MCF 10A (cell line): ENCODE results near the gene PSEN2. TPM values are rescaled to one million over a fixed set of nuclear protein-coding genes. Genes with fewer than 3 reads are reported as not detected.

Experiments
- BruUV-seq: library from RNA; stranded (reverse); fragments of 400-500 nt; replicated peaks from 2 replicates; lab custom pipeline; 2021; lab: Mats Ljungman, UMichigan
- CTCF ChIA-PET: fragments of 300-600 bp; sonication (Branson Sonifier 250); formaldehyde crosslinking; extraction: SDS; loops from one replicate; lab custom pipeline; 2021; ENCODE audit warnings: antibody characterized with exemption, inconsistent platforms; lab: Yijun Ruan, JAX
- POLR2A ChIA-PET: fragments of 300-600, 350-650 bp; sonication (Branson Sonifier 250); formaldehyde crosslinking; extraction: SDS; loops from one replicate; lab custom pipeline; 2020; ENCODE audit warnings: antibody characterized with exemption, inconsistent platforms; lab: Yijun Ruan, JAX
- DNase-seq: peaks from one replicate; pipeline ENCODE4 v3.0.0-alpha.2; 2018; ENCODE audit not compliant: unreplicated experiment
- H3K27ac Mint-ChIP-seq: one replicate; pipeline ENCODE4 v1.8.0; 2022; ENCODE audit warnings: mild to moderate bottlenecking, low read depth, mixed read lengths; ENCODE audit not compliant: unreplicated experiment
- H3K27me3 Mint-ChIP-seq: one replicate; pipeline ENCODE4 v1.8.0; 2022; ENCODE audit warnings: mixed read lengths; ENCODE audit not compliant: insufficient read depth, unreplicated experiment
- H3K36me3 Mint-ChIP-seq: one replicate; pipeline ENCODE4 v1.8.0; 2022; ENCODE audit warnings: mild to moderate bottlenecking, moderate library complexity, mixed read lengths; ENCODE audit not compliant: insufficient read depth, unreplicated experiment
- H3K4me1 Mint-ChIP-seq: one replicate; pipeline ENCODE4 v1.8.0; 2022; ENCODE audit warnings: mixed read lengths; ENCODE audit not compliant: insufficient read depth, unreplicated experiment
- H3K4me3 Mint-ChIP-seq: one replicate; pipeline ENCODE4 v1.8.0; 2022; ENCODE audit warnings: mild to moderate bottlenecking, moderate library complexity, mixed read lengths; ENCODE audit not compliant: unreplicated experiment
- H3K9me3 Mint-ChIP-seq: one replicate; pipeline ENCODE4 v1.8.0; 2022; ENCODE audit warnings: mixed read lengths; ENCODE audit not compliant: unreplicated experiment
- CTCF ChIP-seq: fragments of 200-600 bp; IDR thresholded peaks from one replicate; pipeline ENCODE4 v1.8.0; 2022; ENCODE audit warnings: antibody characterized with exemption, mild to moderate bottlenecking; ENCODE audit not compliant: unreplicated experiment
- intact Hi-C: fragments of 100-400 bp; cut with micrococcal nuclease; formaldehyde crosslinking; loops from 2 replicates; pipeline ENCODE4 v1.14.1; 2022
- total RNA-seq: library from RNA; stranded (reverse); gene quantifications from 2 replicates; pipeline ENCODE4 v1.2.3, GENCODE V29; 2022

Gene PSEN2
- total RNA-seq, 1 experiment from 2014 or later: 31.3 TPM

- no peaks in the 10 kb centered on the region for H3K36me3 Mint-ChIP-seq
- H3K27me3 Mint-ChIP-seq: no peaks in the 10 kb centered on the region
- no peak overlapping the region for H3K4me3 Mint-ChIP-seq
- ChIA-PET POLR2A (interaction anchor here (1.1 to 2.6 kb wide), 7 partner anchors 10 to 77 kb away, joined by 3 to 9 read pairs (median 5); partner anchors contain the start of gene COQ8A), CTCF (interaction anchor here (0.6 to 1.3 kb wide), 3 partner anchors 33 to 737 kb away, joined by 3 to 8 read pairs (median 3); no protein-coding TSS in a partner anchor)
- peak overlapping the region; percentile 47 for H3K27ac Mint-ChIP-seq
- intact Hi-C loops: no loop called here
- no TSS peak for BruUV-seq
- H3K9me3 Mint-ChIP-seq: no peaks in the 10 kb centered on the region
- DNase-seq: peak; percentile 80
- no peak for TF ChIP-seq CTCF
- H3K4me1 Mint-ChIP-seq: peaks cover 15% of the 10 kb centered on the region
These were observed 7.5 kb upstream of the PSEN2 start for GRCh38 chr1:226862890-226863289.

- Mint-ChIP-seq H3K9me3 (no peaks in the 10 kb centered on the region), H3K27ac (peak overlapping the region; percentile 47), H3K4me1 (peaks cover 15% of the 10 kb centered on the region), H3K4me3 (no peak overlapping the region), H3K27me3 (no peaks in the 10 kb centered on the region), H3K36me3 (no peaks in the 10 kb centered on the region)
- ChIA-PET CTCF (interaction anchor here (0.6 to 1.0 kb wide), 2 partner anchors 34 to 738 kb away, joined by 3 read pairs; no protein-coding TSS in a partner anchor), POLR2A (interaction anchor here (1.1 to 2.6 kb wide), 7 partner anchors 9 to 77 kb away, joined by 3 to 9 read pairs (median 4); partner anchors contain the start of gene COQ8A)
- no TSS peak for BruUV-seq
- no peak for TF ChIP-seq CTCF
- intact Hi-C loops: no loop called here
- peak; percentile 57 for DNase-seq
These were observed 7.0 kb upstream of the PSEN2 start for GRCh38 chr1:226863446-226863845.

GRCh38 chr1:226864311-226864710, 6.1 kb upstream of the PSEN2 start:
- POLR2A ChIA-PET: interaction anchor here (1.2 to 2.6 kb wide), 3 partner anchors 11 to 76 kb away, joined by 3 to 9 read pairs (median 6); partner anchors contain the start of gene COQ8A
- Mint-ChIP-seq H3K4me3 (no peak overlapping the region), H3K9me3 (no peaks in the 10 kb centered on the region), H3K27ac (no peak overlapping the region), H3K27me3 (no peaks in the 10 kb centered on the region), H3K4me1 (peaks cover 15% of the 10 kb centered on the region), H3K36me3 (no peaks in the 10 kb centered on the region)
- DNase-seq: no peak
- CTCF ChIA-PET: interaction anchor here (0.5 kb wide), 1 partner anchor 179 kb away, joined by 3 read pairs; no protein-coding TSS in a partner anchor
- intact Hi-C loops: no loop called here
- no peak for TF ChIP-seq CTCF
- no TSS peak for BruUV-seq

GRCh38 chr1:226865590-226865989, 4.8 kb upstream of the PSEN2 start:
- ChIA-PET POLR2A (interaction anchor here (0.7 kb wide), 2 partner anchors 504 to 658 kb away, joined by 3 read pairs; no protein-coding TSS in a partner anchor), CTCF (interaction anchor here (0.6 kb wide), 1 partner anchor 422 kb away, joined by 3 read pairs; no protein-coding TSS in a partner anchor)
- Mint-ChIP-seq H3K27me3 (no peaks in the 10 kb centered on the region), H3K4me3 (no peak overlapping the region), H3K9me3 (no peaks in the 10 kb centered on the region), H3K27ac (no peak overlapping the region), H3K36me3 (no peaks in the 10 kb centered on the region), H3K4me1 (peaks cover 25% of the 10 kb centered on the region)
- TF ChIP-seq CTCF: no peak
- no peak for DNase-seq
- no TSS peak for BruUV-seq
- intact Hi-C loops: no loop called here
